ENCODE results near the gene LDLRAD4.

- no peak for TF ChIP-seq CTCF (conservative IDR thresholded peaks at IDR 0.05; ENCODE audit: low read depth, low read length)
- no peak for TF ChIP-seq EZH2 (IDR thresholded peaks at IDR 0.05; ENCODE audit: borderline replicate concordance, low read depth, low read length, poor library complexity, severe bottlenecking)
Measured at GRCh38 chr18:13481820-13482617, 263.5 kb downstream of the LDLRAD4 start.

Data from A673 (cell line).